K562 (cell line): ENCODE measurements around the gene DCST1. TPM values are rescaled to one million over a fixed set of nuclear protein-coding genes. Genes with fewer than 3 reads are reported as not detected.

Experiments
- CBFB ChIP-seq: sonication (generic); formaldehyde crosslinking; IDR thresholded peaks from 2 replicates; pipeline ENCODE4 v1.4.0; 2020; ENCODE audit warnings: mild to moderate bottlenecking, missing genetic modification reagents
- CEBPB ChIP-seq: fragments of 450-650 bp; IDR thresholded peaks from 2 replicates; pipeline ENCODE4 v1.6.1; 2016; ENCODE audit warnings: missing genetic modification characterization, missing compliant biosample characterization
- FOXK1 ChIP-seq: sonication (generic); formaldehyde crosslinking; IDR thresholded peaks from 2 replicates; pipeline ENCODE4 v1.8.0; 2022; ENCODE audit warnings: missing genetic modification reagents, mild to moderate bottlenecking, borderline replicate concordance
- FOXM1 ChIP-seq, 2 experiments: fragments of 450-650 bp in 1 of 2; sonication (generic) in 1 of 2; formaldehyde crosslinking in 1 of 2; IDR thresholded peaks; 2 replicates each; pipeline versions ENCODE4 v1.6.1 to v1.9.0; 2017 to 2022; ENCODE audit warnings: low read depth in 2 of 2, mild to moderate bottlenecking in 2 of 2, missing genetic modification reagents in 1 of 2, moderate library complexity in 1 of 2
- GABPB2 ChIP-seq: fragments of 250-450 bp; sonication (Bioruptor Pico); conservative IDR thresholded peaks from 2 replicates; pipeline ENCODE4 v1.5.1; 2021; ENCODE audit warnings: mild to moderate bottlenecking
- HMG20B ChIP-seq: fragments of 250-450 bp; sonication (Bioruptor Pico); IDR thresholded peaks from 2 replicates; pipeline ENCODE4 v1.5.0; 2021; ENCODE audit warnings: mild to moderate bottlenecking
- ILF3 ChIP-seq: fragments of 450-650 bp; IDR thresholded peaks from 2 replicates; pipeline ENCODE4 v1.6.1; 2018; ENCODE audit warnings: antibody characterized with exemption, mild to moderate bottlenecking, moderate library complexity, borderline replicate concordance
- KDM2B ChIP-seq: fragments of 250-450 bp; sonication (Bioruptor Pico); IDR thresholded peaks from 2 replicates; pipeline ENCODE4 v1.8.0; 2021; ENCODE audit warnings: mild to moderate bottlenecking, moderate library complexity
- MAFK ChIP-seq: IDR thresholded peaks from 2 replicates; pipeline ENCODE4 v1.6.1; 2011; ENCODE audit warnings: low read length, improper control_type of control experiment
- MGA ChIP-seq: fragments of 450-650 bp; IDR thresholded peaks from 2 replicates; pipeline ENCODE4 v1.6.1; 2016; ENCODE audit warnings: mild to moderate bottlenecking, moderate library complexity
- NR2C2 ChIP-seq, 2 experiments: fragments of 200-800 bp in 1 of 2; sonication (Bioruptor generic) in 1 of 2; sonication (generic) in 1 of 2; formaldehyde crosslinking in 1 of 2; IDR thresholded peaks; 2 replicates each; pipeline versions ENCODE4 v1.6.1 to v1.8.0; 2016 to 2022; ENCODE audit warnings: mild to moderate bottlenecking in 1 of 2, missing compliant biosample characterization in 1 of 2, missing genetic modification characterization in 1 of 2, missing genetic modification reagents in 1 of 2
- ZBTB33 ChIP-seq: sonication (generic); formaldehyde crosslinking; IDR thresholded peaks from 2 replicates; pipeline ENCODE4 v1.8.1; 2023; ENCODE audit warnings: mild to moderate bottlenecking, missing genetic modification reagents
- ZNF143 ChIP-seq: sonication (generic); formaldehyde crosslinking; IDR thresholded peaks from 2 replicates; pipeline ENCODE4 v1.9.0; 2022; ENCODE audit warnings: mild to moderate bottlenecking, missing genetic modification reagents
- polyA plus RNA-seq, 8 experiments: library from polyadenylated mRNA; depleted of rRNA in 4 of 8; stranded (reverse) in 5 of 8; unstranded in 3 of 8; fragments of >200 nt; fragmentation: Nextera tagmentation in 2 of 8; fragmentation: Illumina TruSeq in 1 of 8; extraction: Ambion mirVana in 2 of 8; extraction: Trizol in 1 of 8; gene quantifications; 2 replicates each; pipeline versions ENCODE4 v1.2.1 to v1.2.3, GENCODE V29; 2011 to 2014; ENCODE audit warnings: inconsistent platforms in 1 of 8, missing spikeins in 1 of 8
- total RNA-seq, 7 experiments: library from RNA; depleted of rRNA in 6 of 7; stranded (reverse); fragments of >200 nt in 6 of 7; fragmentation: Illumina TruSeq in 2 of 7; extraction: Trizol in 2 of 7; gene quantifications; 2 replicates each; pipeline versions ENCODE4 v1.2.1 to v1.2.3, GENCODE V29; 2011 to 2021; ENCODE audit warnings: low replicate concordance in 1 of 7

The DCST1 gene
- total and polyA plus RNA-seq, 9 of the 15 experiments (the other 6 are each of a cell fraction or from before 2014, with no cell fraction given), result not detected

- TF ChIP-seq CEBPB (tag) (no peak), HMG20B (CRISPR knock-in tag) (no peak), CBFB (no peak), NR2C2 (CRISPR knock-in tag; IDR thresholded peaks at IDR 0.05) (peak; percentile 84), NR2C2 (tag; IDR thresholded peaks at IDR 0.05) (peak; percentile 72), GABPB2 (CRISPR knock-in tag) (no peak; the same call in 1 of the 2 replicates), ILF3 (no peak), ZBTB33 (CRISPR knock-in tag) (peak; percentile 72), MGA (no peak), MAFK (no peak), ZNF143 (no peak), FOXM1 (IDR thresholded peaks at IDR 0.05; ENCODE audit: low read depth) (no peak), FOXM1 (CRISPR knock-in tag; IDR thresholded peaks at IDR 0.05; ENCODE audit: low read depth) (no peak; the same call in 1 of the 2 replicates), KDM2B (CRISPR knock-in tag) (no peak), FOXK1 (CRISPR knock-in tag) (no peak)
Observed at GRCh38 chr1:155017041-155017945, 16.3 kb upstream of the DCST1 start (continued).
